Colonic mucosa (tissue), 4 donors: ENCODE measurements around the gene C1RL. TPM values are rescaled to one million over a fixed set of nuclear protein-coding genes. Genes with fewer than 3 reads are reported as not detected.

Experiments used
- DNase-seq: peaks from one replicate; pipeline ENCODE4 v3.0.0-alpha.2; 2020
- H3K27ac ChIP-seq: fragments of 200-600 bp; one replicate; pipeline ENCODE4 v1.8.0; 2021
- H3K27me3 ChIP-seq: fragments of 200-600 bp; one replicate; pipeline ENCODE4 v1.8.0; 2021
- H3K36me3 ChIP-seq: fragments of 200-600 bp; one replicate; pipeline ENCODE4 v1.8.0; 2021
- H3K4me1 ChIP-seq: fragments of 200-600 bp; one replicate; pipeline ENCODE4 v1.8.0; 2021; ENCODE audit warnings: mild to moderate bottlenecking
- H3K4me3 ChIP-seq: fragments of 200-600 bp; one replicate; pipeline ENCODE4 v1.8.0; 2021
- H3K9ac ChIP-seq, 2 donors: one replicate each; pipeline ENCODE4 v1.7.0; 2013; ENCODE audit warnings: control low read depth in 2 of 2, low read depth in 2 of 2, low read length in 2 of 2
- H3K9me3 ChIP-seq: fragments of 200-600 bp; one replicate; pipeline ENCODE4 v1.8.0; 2021
- CTCF ChIP-seq: fragments of 200-600 bp; IDR thresholded peaks from one replicate; pipeline ENCODE4 v1.8.0; 2022; ENCODE audit warnings: antibody characterized with exemption, mild to moderate bottlenecking
- intact Hi-C: fragments of 100-400 bp; cut with DNase I; formaldehyde crosslinking; loops from one replicate; pipeline ENCODE4 v1.14.1; 2022
- total RNA-seq, 2 donors: library from RNA; stranded (reverse); fragmentation: NEBNext Ultra II Directional in 1 of 2; extraction: Animal tissue kit (Norgen Biotek cat#: 25700) in 1 of 2; gene quantifications; one replicate each; pipeline ENCODE4 v1.2.1, GENCODE V29; 2021
- donor health status: healthy.
- donor health status: DM: no; HTN: no; CAD: no.
- donor health status: DM: no; HTN: no; CAD: no.

The C1RL gene
- total RNA-seq, 2 donors from 2014 or later: 39.5 to 39.7 TPM

GRCh38 chr12:7154901-7155470 is 46.0 kb upstream of the C1RL start:
- no peak overlapping the region for H3K4me3 ChIP-seq
- intact Hi-C loops: no loop called here
- TF ChIP-seq CTCF: no peak
- DNase-seq: no peak
- H3K36me3 ChIP-seq: no peaks in the 10 kb centered on the region
- no peaks in the 10 kb centered on the region for H3K4me1 ChIP-seq
- H3K9ac ChIP-seq: no peak overlapping the region
- H3K27me3 ChIP-seq: no peaks in the 10 kb centered on the region
- H3K27ac ChIP-seq: no peak overlapping the region
- no peaks in the 10 kb centered on the region for H3K9me3 ChIP-seq

- Histone ChIP-seq H3K9me3 (no peaks in the 10 kb centered on the region), H3K9ac (no peak overlapping the region), H3K4me3 (no peak overlapping the region), H3K27ac (no peak overlapping the region), H3K36me3 (no peaks in the 10 kb centered on the region), H3K4me1 (no peaks in the 10 kb centered on the region), H3K27me3 (no peaks in the 10 kb centered on the region)
- DNase-seq: no peak
- TF ChIP-seq CTCF: no peak
- intact Hi-C loops: no loop called here
Observed at GRCh38 chr12:7154042-7154441, 45.0 kb upstream of the C1RL start.

- TF ChIP-seq CTCF: no peak
- no peak overlapping the region for H3K9ac ChIP-seq
- intact Hi-C loops: no loop called here
- no peaks in the 10 kb centered on the region for H3K4me1 ChIP-seq
- H3K9me3 ChIP-seq: no peaks in the 10 kb centered on the region
- no peak for DNase-seq
- no peak overlapping the region for H3K27ac ChIP-seq
- H3K27me3 ChIP-seq: no peaks in the 10 kb centered on the region
- H3K36me3 ChIP-seq: no peaks in the 10 kb centered on the region
- no peak overlapping the region for H3K4me3 ChIP-seq
Observed at GRCh38 chr12:7152818-7153217, 43.8 kb upstream of the C1RL start.

GRCh38 chr12:7151532-7151931 is 42.5 kb upstream of the C1RL start:
- no peak overlapping the region for H3K4me3 ChIP-seq
- intact Hi-C loops: no loop called here
- H3K36me3 ChIP-seq: no peaks in the 10 kb centered on the region
- no peak for TF ChIP-seq CTCF
- H3K27me3 ChIP-seq: no peaks in the 10 kb centered on the region
- H3K27ac ChIP-seq: no peak overlapping the region
- no peaks in the 10 kb centered on the region for H3K9me3 ChIP-seq
- no peak overlapping the region for H3K9ac ChIP-seq
- H3K4me1 ChIP-seq: no peaks in the 10 kb centered on the region
- no peak for DNase-seq

GRCh38 chr12:7150841-7151240 is 41.8 kb upstream of the C1RL start:
- Histone ChIP-seq H3K9me3 (no peaks in the 10 kb centered on the region), H3K4me1 (no peaks in the 10 kb centered on the region), H3K4me3 (no peak overlapping the region), H3K9ac (no peak overlapping the region), H3K27ac (no peak overlapping the region), H3K27me3 (no peaks in the 10 kb centered on the region), H3K36me3 (no peaks in the 10 kb centered on the region)
- no peak for TF ChIP-seq CTCF
- intact Hi-C loops: no loop called here
- no peak for DNase-seq
